Stimulated activated CD4-positive, alpha-beta T cell treated with anti-CD3 and anti-CD28 coated beads, Interleukin-4, amount 100 ng/mL, for 24 hours (primary cell): ENCODE results near the gene PITPNM1.
"Not testable (repeated sequence)": the region's sequence is repeated elsewhere in the genome, so short reads cannot be mapped to it uniquely, and the experiment has no call there.

Source experiments
- DNase-seq: peaks from one replicate; pipeline ENCODE4 v3.0.0-alpha.2; 2020

The PITPNM1 gene

GRCh38 chr11:67504950-67505581 lies at the start of gene PITPNM1:
PITPNM1 (minus strand) TSS chr11:67505363; CDS start chr11:67504180, 1,183 bp downstream.
- DNase-seq, result peak; percentile 71

- not testable (repeated sequence) for DNase-seq
Observed at GRCh38 chr11:67551697-67552096, 46.5 kb upstream of the PITPNM1 start.

- no peak for DNase-seq
Observed at GRCh38 chr11:67551127-67551526, 46.0 kb upstream of the PITPNM1 start.

GRCh38 chr11:67548555-67549110 lies 43.5 kb upstream of the PITPNM1 start:
- no peak for DNase-seq

GRCh38 chr11:67548112-67548511 lies 42.9 kb upstream of the PITPNM1 start:
- DNase-seq, result not testable (repeated sequence)

- no peak for DNase-seq
Observed at GRCh38 chr11:67545280-67545679, 40.1 kb upstream of the PITPNM1 start.

- DNase-seq, result no peak
Observed at GRCh38 chr11:67544616-67545242, 39.6 kb upstream of the PITPNM1 start.

- no peak for DNase-seq
Observed at GRCh38 chr11:67543585-67543984, 38.4 kb upstream of the PITPNM1 start.

- DNase-seq, result no peak
Observed at GRCh38 chr11:67542971-67543370, 37.8 kb upstream of the PITPNM1 start.

GRCh38 chr11:67542169-67542568 lies 37.0 kb upstream of the PITPNM1 start:
- DNase-seq, result no peak

GRCh38 chr11:67541198-67541597 lies 36.0 kb upstream of the PITPNM1 start:
- no peak for DNase-seq

GRCh38 chr11:67539550-67539949 lies 34.4 kb upstream of the PITPNM1 start:
- DNase-seq, result no peak

GRCh38 chr11:67538823-67539505 lies 33.8 kb upstream of the PITPNM1 start:
- DNase-seq, result no peak

- no peak for DNase-seq
Observed at GRCh38 chr11:67538306-67538705, 33.1 kb upstream of the PITPNM1 start.

- DNase-seq, result no peak
Observed at GRCh38 chr11:67535561-67535960, 30.4 kb upstream of the PITPNM1 start.

- DNase-seq, result no peak
Observed at GRCh38 chr11:67534070-67534679, 29.0 kb upstream of the PITPNM1 start.

- DNase-seq, result no peak
Observed at GRCh38 chr11:67532889-67533288, 27.7 kb upstream of the PITPNM1 start.

- DNase-seq, result no peak
Observed at GRCh38 chr11:67530282-67530592, 25.1 kb upstream of the PITPNM1 start.

GRCh38 chr11:67528376-67528775 lies 23.2 kb upstream of the PITPNM1 start:
- no peak for DNase-seq

GRCh38 chr11:67525275-67525976 lies 20.3 kb upstream of the PITPNM1 start:
- no peak for DNase-seq

- no peak for DNase-seq
Observed at GRCh38 chr11:67524480-67524808, 19.3 kb upstream of the PITPNM1 start.

- DNase-seq, result no peak
Observed at GRCh38 chr11:67523556-67524479, 18.7 kb upstream of the PITPNM1 start.
